CD4-positive, alpha-beta T cell (primary cell): ENCODE data around the gene PTPDC1. TPM values are rescaled to one million over a fixed set of nuclear protein-coding genes. Genes with fewer than 3 reads are reported as not detected.

ENCODE experiments used
- ATAC-seq: fragments of 200-7000 bp; cut with Tn5 transposase; one replicate; pipeline ENCODE4 v1.10.0; 2022; ENCODE audit warnings: mild to moderate bottlenecking; ENCODE audit not compliant: poor library complexity
- CTCF ChIA-PET: fragments of 350-600 bp; sonication (Branson Sonifier 250); formaldehyde crosslinking; loops from one replicate; lab custom pipeline; 2021; ENCODE audit warnings: antibody characterized with exemption, inconsistent platforms; lab: Charles Lee
- POLR2A ChIA-PET: fragments of 350-600 bp; sonication (Branson Sonifier 250); formaldehyde crosslinking; loops from one replicate; lab custom pipeline; 2021; ENCODE audit warnings: antibody characterized with exemption, inconsistent platforms; lab: Charles Lee
- DNase-seq, 14 experiments: peaks; one replicate each; pipeline ENCODE4 v3.0.0-alpha.2; 2013 to 2020; ENCODE audit warnings: mixed read lengths in 2 of 14
- H3K27ac ChIP-seq, 2 donors: one replicate each; pipeline versions ENCODE4 v1.5.1 to v1.7.0; 2013; ENCODE audit warnings: low read length in 2 of 2, low read depth in 1 of 2, mild to moderate bottlenecking in 1 of 2
- H3K27me3 ChIP-seq, 2 experiments: 1 replicate in 1 of 2; 2 replicates in 1 of 2; pipeline versions ENCODE4 v1.6.1 to v1.7.0; 2013; ENCODE audit warnings: low read length in 2 of 2, control low read depth in 1 of 2, mild to moderate bottlenecking in 1 of 2, moderate library complexity in 1 of 2; ENCODE audit not compliant: insufficient read depth in 2 of 2, control insufficient read depth in 1 of 2
- H3K36me3 ChIP-seq: one replicate; pipeline ENCODE4 v1.6.1; 2013; ENCODE audit warnings: low read length, control low read depth; ENCODE audit not compliant: insufficient read depth
- H3K4me1 ChIP-seq: one replicate; pipeline ENCODE4 v1.6.1; 2013; ENCODE audit warnings: low read length, control low read depth; ENCODE audit not compliant: insufficient read depth
- H3K4me3 ChIP-seq: one replicate; pipeline ENCODE4 v1.5.1; 2013; ENCODE audit warnings: mild to moderate bottlenecking, low read length, moderate library complexity
- H3K9me3 ChIP-seq, 2 experiments: 1 replicate in 1 of 2; 2 replicates in 1 of 2; pipeline versions ENCODE4 v1.6.1 to v1.7.0; 2013; ENCODE audit warnings: low read length in 2 of 2, mild to moderate bottlenecking in 2 of 2, control low read depth in 1 of 2, moderate library complexity in 1 of 2; ENCODE audit not compliant: control insufficient read depth in 1 of 2, insufficient read depth in 1 of 2
- H3K27ac Mint-ChIP-seq: one replicate; pipeline ENCODE4 v1.8.0; 2020; ENCODE audit warnings: mixed read lengths
- H3K27me3 Mint-ChIP-seq: one replicate; pipeline ENCODE4 v1.8.0; 2021; ENCODE audit warnings: mixed read lengths
- H3K36me3 Mint-ChIP-seq: one replicate; pipeline ENCODE4 v1.8.0; 2021; ENCODE audit warnings: low read depth, mixed read lengths
- H3K4me1 Mint-ChIP-seq: one replicate; pipeline ENCODE4 v1.8.0; 2021; ENCODE audit warnings: low read depth, mixed read lengths
- H3K4me3 Mint-ChIP-seq: one replicate; pipeline ENCODE4 v1.8.0; 2020; ENCODE audit warnings: mild to moderate bottlenecking, mixed read lengths
- H3K9me3 Mint-ChIP-seq: one replicate; pipeline ENCODE4 v1.8.0; 2020; ENCODE audit warnings: mixed read lengths
- intact Hi-C, 2 experiments: fragments of 100-400 bp; cut with DNase I in 1 of 2; cut with micrococcal nuclease in 1 of 2; formaldehyde crosslinking; loops; one replicate each; pipeline versions ENCODE4 v1.15.1 to v1.9.0; 2023 to 2025; cut with DNase I, micrococcal nuclease
- total RNA-seq, 174 experiments: library from RNA in 2 of 174; stranded (reverse) in 2 of 174; gene quantifications; one replicate each; pipeline ENCODE4 v1.2.3 and lab custom pipeline; 2021 to 2026
- TF ChIP-seq, protein P1 (sequence below): fragments of 200-600 bp; IDR thresholded peaks from one replicate; pipeline ENCODE4 v1.8.0; 2022; ENCODE audit warnings: antibody characterized with exemption, mild to moderate bottlenecking

PTPDC1 gene
- total RNA-seq, 2 experiments from 2014 or later = 2.7 TPM

DNA sequence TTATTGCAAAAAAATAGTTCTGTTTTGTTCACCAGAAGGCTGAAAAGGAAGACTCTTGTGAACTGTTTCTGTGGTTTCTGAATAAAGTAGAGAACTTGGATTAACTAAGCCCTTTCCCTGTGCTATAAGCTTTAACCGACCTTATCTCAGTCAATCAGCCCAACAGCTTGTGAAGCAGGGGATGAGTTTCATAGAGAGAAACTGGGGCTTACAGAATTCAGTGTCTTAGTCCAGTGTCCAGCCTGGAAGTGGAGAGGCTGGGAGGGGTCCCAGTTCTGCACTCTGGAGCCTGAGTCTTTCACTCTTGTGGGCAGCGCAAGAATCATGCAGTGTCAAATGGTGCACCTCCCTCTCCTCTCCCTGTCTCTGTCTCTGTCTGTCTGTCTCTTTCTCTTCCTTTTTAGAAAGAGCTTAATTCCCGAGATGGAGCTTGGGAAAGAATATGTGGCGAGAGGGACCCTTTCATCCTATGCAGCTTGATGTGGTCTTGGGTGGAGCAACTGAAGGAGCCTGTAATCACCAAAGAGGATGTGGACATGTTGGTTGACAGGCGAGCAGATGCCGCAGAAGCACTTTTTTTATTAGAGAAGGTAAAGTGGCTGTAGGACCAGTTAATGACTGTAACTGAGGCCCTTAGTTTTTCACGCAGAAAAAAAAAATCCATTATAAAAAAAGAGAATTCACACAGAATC is 17.0 kb downstream of the PTPDC1 start:
- Mint-ChIP-seq H3K27ac (no peak overlapping the region), H3K9me3 (no peaks in the 10 kb centered on the region), H3K4me3 (no peak overlapping the region), H3K27me3 (no peaks in the 10 kb centered on the region), H3K4me1 (peaks cover 5% of the 10 kb centered on the region), H3K36me3 (peaks cover 10% of the 10 kb centered on the region)
- no peak overlapping the region for H3K4me3 ChIP-seq
- DNase-seq (no peak), ATAC-seq (no peak)
- TF ChIP-seq, protein P1, sequence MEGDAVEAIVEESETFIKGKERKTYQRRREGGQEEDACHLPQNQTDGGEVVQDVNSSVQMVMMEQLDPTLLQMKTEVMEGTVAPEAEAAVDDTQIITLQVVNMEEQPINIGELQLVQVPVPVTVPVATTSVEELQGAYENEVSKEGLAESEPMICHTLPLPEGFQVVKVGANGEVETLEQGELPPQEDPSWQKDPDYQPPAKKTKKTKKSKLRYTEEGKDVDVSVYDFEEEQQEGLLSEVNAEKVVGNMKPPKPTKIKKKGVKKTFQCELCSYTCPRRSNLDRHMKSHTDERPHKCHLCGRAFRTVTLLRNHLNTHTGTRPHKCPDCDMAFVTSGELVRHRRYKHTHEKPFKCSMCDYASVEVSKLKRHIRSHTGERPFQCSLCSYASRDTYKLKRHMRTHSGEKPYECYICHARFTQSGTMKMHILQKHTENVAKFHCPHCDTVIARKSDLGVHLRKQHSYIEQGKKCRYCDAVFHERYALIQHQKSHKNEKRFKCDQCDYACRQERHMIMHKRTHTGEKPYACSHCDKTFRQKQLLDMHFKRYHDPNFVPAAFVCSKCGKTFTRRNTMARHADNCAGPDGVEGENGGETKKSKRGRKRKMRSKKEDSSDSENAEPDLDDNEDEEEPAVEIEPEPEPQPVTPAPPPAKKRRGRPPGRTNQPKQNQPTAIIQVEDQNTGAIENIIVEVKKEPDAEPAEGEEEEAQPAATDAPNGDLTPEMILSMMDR = no peak
- no peak overlapping the region for H3K27ac ChIP-seq
- POLR2A ChIA-PET = interaction anchor here (0.7 kb wide), 1 partner anchor 27 kb away, joined by 3 read pairs; no protein-coding TSS in a partner anchor
- CTCF ChIA-PET = no interaction called here
- intact Hi-C loops = no loop called here
- no peaks in the 10 kb centered on the region for H3K9me3 ChIP-seq
- H3K27me3 ChIP-seq = no peaks in the 10 kb centered on the region
- no peaks in the 10 kb centered on the region for H3K4me1 ChIP-seq
- no peaks in the 10 kb centered on the region for H3K36me3 ChIP-seq

DNA sequence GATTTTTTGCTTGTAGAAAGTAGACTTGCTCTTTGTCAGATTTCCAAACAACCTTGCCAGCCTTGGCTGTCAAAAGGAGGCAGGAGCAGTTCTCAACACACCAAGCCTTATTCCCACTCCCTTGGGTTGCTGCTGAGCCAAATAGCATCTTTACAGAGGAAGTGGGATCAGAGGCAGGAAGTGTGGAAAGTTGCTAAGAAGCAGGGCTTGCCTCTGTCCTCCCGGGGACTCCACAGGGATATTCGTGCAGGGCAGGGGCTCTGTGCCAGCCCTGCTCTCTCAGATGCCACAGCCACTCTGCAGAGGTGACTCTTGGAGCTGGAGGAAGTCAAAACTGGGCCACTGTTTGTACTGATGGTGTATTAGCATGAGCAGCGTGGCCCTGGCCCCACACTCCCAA is 24.3 kb downstream of the PTPDC1 start:
- POLR2A ChIA-PET = no interaction called here
- H3K36me3 ChIP-seq = no peaks in the 10 kb centered on the region
- intact Hi-C loops = no loop called here
- no peak overlapping the region for H3K27ac ChIP-seq
- no peaks in the 10 kb centered on the region for H3K27me3 ChIP-seq
- Mint-ChIP-seq H3K36me3 (peaks cover 7% of the 10 kb centered on the region), H3K27ac (no peak overlapping the region), H3K4me1 (no peaks in the 10 kb centered on the region), H3K27me3 (no peaks in the 10 kb centered on the region), H3K4me3 (no peak overlapping the region), H3K9me3 (peaks cover 2% of the 10 kb centered on the region)
- H3K4me1 ChIP-seq = no peaks in the 10 kb centered on the region
- CTCF ChIA-PET = no interaction called here
- H3K9me3 ChIP-seq = no peaks in the 10 kb centered on the region
- no peak overlapping the region for H3K4me3 ChIP-seq
- ATAC-seq (no peak), DNase-seq (no peak)
- TF ChIP-seq, protein P1 = no peak

DNA sequence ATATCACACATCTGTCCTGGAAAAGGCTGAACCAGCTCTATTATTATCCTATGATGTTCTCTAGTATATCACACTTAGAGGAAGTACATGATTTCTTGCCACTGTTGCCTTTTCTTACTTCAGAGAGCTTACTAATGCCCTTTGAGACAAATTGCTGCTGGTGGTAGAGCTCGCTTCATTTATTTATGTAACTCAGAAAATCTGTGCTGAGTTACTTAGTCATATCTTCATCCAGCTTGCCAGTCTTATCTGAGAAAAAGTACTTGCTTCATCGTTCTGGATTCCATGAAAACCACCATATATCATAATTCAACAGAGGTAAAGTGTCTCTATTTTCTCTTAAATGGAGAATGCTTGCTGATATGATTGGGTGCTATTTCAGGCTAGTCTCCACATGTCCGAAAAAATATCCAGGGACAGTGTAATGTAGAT is 26.6 kb downstream of the PTPDC1 start:
- Mint-ChIP-seq H3K27me3 (no peaks in the 10 kb centered on the region), H3K9me3 (peaks cover 2% of the 10 kb centered on the region), H3K4me1 (no peaks in the 10 kb centered on the region), H3K36me3 (peaks cover 7% of the 10 kb centered on the region), H3K27ac (no peak overlapping the region), H3K4me3 (no peak overlapping the region)
- H3K27me3 ChIP-seq = no peaks in the 10 kb centered on the region
- intact Hi-C loops = no loop called here
- H3K9me3 ChIP-seq = no peaks in the 10 kb centered on the region
- ATAC-seq (no peak), DNase-seq (no peak)
- CTCF ChIA-PET = no interaction called here
- no peaks in the 10 kb centered on the region for H3K36me3 ChIP-seq
- no peaks in the 10 kb centered on the region for H3K4me1 ChIP-seq
- no peak overlapping the region for H3K4me3 ChIP-seq
- no peak overlapping the region for H3K27ac ChIP-seq
- TF ChIP-seq, protein P1 = no peak
- POLR2A ChIA-PET = interaction anchor here (0.7 kb wide), 1 partner anchor 49 kb away, joined by 3 read pairs; no protein-coding TSS in a partner anchor
